Smooth muscle cell (in vitro differentiated cells): ENCODE data around the gene MOGAT1. TPM values are rescaled to one million over a fixed set of nuclear protein-coding genes. Genes with fewer than 3 reads are reported as not detected.

Experiments
- DNase-seq: peaks from one replicate; lab custom pipeline; 2025; ENCODE audit not compliant: unreplicated experiment; lab: John Stamatoyannopoulos, UW
- H2AFZ ChIP-seq: fragments of 200-600 bp; sonication (generic); 2 replicates; pipeline ENCODE4 v1.6.0; 2016; ENCODE audit warnings: antibody characterized with exemption, low read depth, mild to moderate bottlenecking
- H3F3A ChIP-seq: fragments of 200-600 bp; sonication (generic); 2 replicates; pipeline ENCODE4 v1.6.0; 2017; ENCODE audit warnings: antibody characterized with exemption, low read depth
- H3K27ac ChIP-seq: fragments of 200-600 bp; sonication (generic); 2 replicates; pipeline ENCODE4 v1.5.1; 2016; ENCODE audit warnings: low read depth, mild to moderate bottlenecking
- H3K27me3 ChIP-seq: fragments of 200-600 bp; sonication (generic); 2 replicates; pipeline ENCODE4 v1.6.1; 2016; ENCODE audit warnings: low read depth, mild to moderate bottlenecking
- H3K36me3 ChIP-seq: fragments of 200-600 bp; sonication (generic); 2 replicates; pipeline ENCODE4 v1.5.1; 2016; ENCODE audit warnings: low read depth
- H3K4me1 ChIP-seq: fragments of 200-600 bp; sonication (generic); 2 replicates; pipeline ENCODE4 v1.5.1; 2016; ENCODE audit warnings: low read depth
- H3K4me2 ChIP-seq: fragments of 200-600 bp; sonication (generic); 2 replicates; pipeline ENCODE4 v1.6.0; 2016; ENCODE audit warnings: mild to moderate bottlenecking
- H3K4me3 ChIP-seq: fragments of 200-600 bp; sonication (generic); 2 replicates; pipeline ENCODE4 v1.5.1; 2016; ENCODE audit warnings: mild to moderate bottlenecking
- H3K79me2 ChIP-seq: fragments of 200-600 bp; sonication (generic); 2 replicates; pipeline ENCODE4 v1.6.0; 2016; ENCODE audit warnings: low read depth, mild to moderate bottlenecking
- H3K9ac ChIP-seq: fragments of 200-600 bp; sonication (generic); 2 replicates; pipeline ENCODE4 v1.6.0; 2016; ENCODE audit warnings: low read depth
- H3K9me3 ChIP-seq: fragments of 200-600 bp; sonication (generic); replicated peaks from 2 replicates; pipeline ENCODE4 v1.5.1; 2016; ENCODE audit warnings: low read depth
- H4K20me1 ChIP-seq: fragments of 200-600 bp; sonication (generic); 2 replicates; pipeline ENCODE4 v1.6.0; 2016; ENCODE audit warnings: low read depth
- CTCF ChIP-seq: fragments of 200-600 bp; sonication (generic); IDR thresholded peaks from 2 replicates; pipeline ENCODE4 v1.5.1; 2017; ENCODE audit warnings: borderline replicate concordance, mild to moderate bottlenecking, antibody characterized with exemption; ENCODE audit not compliant: insufficient read depth, poor library complexity, severe bottlenecking
- WGBS: methylation state at CpG from one replicate; pipeline ENCODE4 v1.1.7; 2016; ENCODE audit warnings: low lambda C conversion rate; 5-methylcytosine and 5-hydroxymethylcytosine counted together
- polyA plus RNA-seq: library from polyadenylated mRNA; unstranded; fragments of >200 nt; fragmentation: Nextera tagmentation; extraction: Ambion mirVana; gene quantifications from 2 replicates; pipeline ENCODE4 v1.2.1, GENCODE V29; 2016
- total RNA-seq: library from RNA; depleted of rRNA; stranded (reverse); fragments of >200 nt; gene quantifications from 2 replicates; pipeline ENCODE4 v1.2.3, GENCODE V29; 2014

The MOGAT1 gene
- total and polyA plus RNA-seq, 2 experiments from 2014 or later = 0.25 TPM; not detected in 1

- Histone ChIP-seq H3K9me3 (no peaks in the 10 kb centered on the region), H4K20me1 (no peaks in the 10 kb centered on the region), H3K4me2 (no peak overlapping the region), H3F3A (no peaks in the 10 kb centered on the region), H3K9ac (no peak overlapping the region), H3K27ac (no peak overlapping the region), H2AFZ (no peak overlapping the region), H3K27me3 (no peaks in the 10 kb centered on the region), H3K36me3 (peaks cover 7% of the 10 kb centered on the region), H3K4me1 (peaks cover 12% of the 10 kb centered on the region), H3K4me3 (no peak overlapping the region), H3K79me2 (peaks cover 62% of the 10 kb centered on the region)
- WGBS = 93% methylated on average over 4 of the region's 4 CpGs
- TF ChIP-seq CTCF = no peak
- DNase-seq = no peak
Measured at GRCh38 chr2:222651718-222652418, 19.6 kb upstream of the MOGAT1 start.

GRCh38 chr2:222652491-222653255, 18.8 kb upstream of the MOGAT1 start:
- H3K4me2 ChIP-seq = no peak overlapping the region
- H3K4me1 ChIP-seq = peaks cover 12% of the 10 kb centered on the region
- H3K27ac ChIP-seq = no peak overlapping the region
- H3K27me3 ChIP-seq = no peaks in the 10 kb centered on the region
- H2AFZ ChIP-seq = no peak overlapping the region
- WGBS = 90% methylated on average over 8 of the region's 8 CpGs
- DNase-seq = no peak
- H3K9ac ChIP-seq = no peak overlapping the region
- H3K79me2 ChIP-seq = peaks cover 62% of the 10 kb centered on the region
- H3K4me3 ChIP-seq = no peak overlapping the region
- H3K9me3 ChIP-seq = no peaks in the 10 kb centered on the region
- no peaks in the 10 kb centered on the region for H4K20me1 ChIP-seq
- no peaks in the 10 kb centered on the region for H3F3A ChIP-seq
- H3K36me3 ChIP-seq = peaks cover 7% of the 10 kb centered on the region
- TF ChIP-seq CTCF = no peak

- Histone ChIP-seq H3K27me3 (no peaks in the 10 kb centered on the region), H3K36me3 (peaks cover 5% of the 10 kb centered on the region), H3K4me3 (no peak overlapping the region), H3K9me3 (no peaks in the 10 kb centered on the region), H3K9ac (no peak overlapping the region), H2AFZ (no peak overlapping the region), H4K20me1 (no peaks in the 10 kb centered on the region), H3K4me1 (peaks cover 12% of the 10 kb centered on the region), H3K27ac (no peak overlapping the region), H3K79me2 (peaks cover 62% of the 10 kb centered on the region), H3K4me2 (no peak overlapping the region), H3F3A (no peaks in the 10 kb centered on the region)
- DNase-seq = no peak
- no peak for TF ChIP-seq CTCF
Measured at GRCh38 chr2:222653280-222653679, 18.2 kb upstream of the MOGAT1 start.
